Immature natural killer cell (primary cell): ENCODE results near the gene ELL. TPM values are rescaled to one million over a fixed set of nuclear protein-coding genes. Genes with fewer than 3 reads are reported as not detected.

Experiments used
- DNase-seq, 3 donors: peaks; one replicate each; pipeline ENCODE4 v3.0.0; 2022; ENCODE audit warnings: mixed read lengths in 1 of 3
- H3K27ac Mint-ChIP-seq, 6 donors: one replicate each; pipeline ENCODE4 v1.8.0; 2020; ENCODE audit warnings: mixed read lengths in 6 of 6, mild to moderate bottlenecking in 5 of 6, inconsistent platforms in 4 of 6, moderate library complexity in 3 of 6
- H3K27me3 Mint-ChIP-seq, 3 donors: one replicate each; pipeline ENCODE4 v1.8.0; 2020 to 2021; ENCODE audit warnings: low read depth in 3 of 3, mild to moderate bottlenecking in 3 of 3, mixed read lengths in 3 of 3, moderate library complexity in 3 of 3, inconsistent platforms in 1 of 3
- H3K36me3 Mint-ChIP-seq, 3 donors: one replicate each; pipeline ENCODE4 v1.8.0; 2020; ENCODE audit warnings: mixed read lengths in 3 of 3, inconsistent platforms in 2 of 3, mild to moderate bottlenecking in 2 of 3
- H3K4me1 Mint-ChIP-seq, 2 donors: one replicate each; pipeline ENCODE4 v1.8.0; 2020; ENCODE audit warnings: inconsistent platforms in 2 of 2, mild to moderate bottlenecking in 2 of 2, mixed read lengths in 2 of 2, moderate library complexity in 1 of 2
- H3K4me3 Mint-ChIP-seq, 5 donors: one replicate each; pipeline ENCODE4 v1.8.0; 2020; ENCODE audit warnings: mild to moderate bottlenecking in 5 of 5, mixed read lengths in 5 of 5, inconsistent platforms in 3 of 5, moderate library complexity in 3 of 5
- H3K9me3 Mint-ChIP-seq, 6 donors: one replicate each; pipeline ENCODE4 v1.8.0; 2020; ENCODE audit warnings: mild to moderate bottlenecking in 6 of 6, mixed read lengths in 6 of 6, inconsistent platforms in 4 of 6, moderate library complexity in 3 of 6
- polyA plus RNA-seq, 3 donors: library from polyadenylated mRNA; unstranded; fragments of 300-500 nt; fragmentation: Illumina TruSeq; gene quantifications; one replicate each; pipeline ENCODE4 v1.2.3, GENCODE V29; 2021

The ELL gene
- polyA plus RNA-seq, 3 donors from 2014 or later = 9.1 to 21.1 (median 11.1) TPM

GRCh38 chr19:18499055-18499775, 22.7 kb downstream of the ELL start:
- no peak for DNase-seq
- H3K36me3 Mint-ChIP-seq = no peaks in the 10 kb centered on the region
- H3K9me3 Mint-ChIP-seq = no peaks in the 10 kb centered on the region
- H3K27ac Mint-ChIP-seq = peak overlapping the region; percentile 79 to 98 (median 90)
- H3K4me3 Mint-ChIP-seq = peak overlapping the region in 3 of 5 donors; percentile 22 to 44 (median 25)
- H3K27me3 Mint-ChIP-seq = peaks cover 8 to 45% (median 20%) of the 10 kb centered on the region in 3 donors
- H3K4me1 Mint-ChIP-seq = peaks cover 96 to 98% of the 10 kb centered on the region in 2 donors

GRCh38 chr19:18496980-18497256, 25.0 kb downstream of the ELL start:
- Mint-ChIP-seq H3K27me3 (peaks cover 8 to 42% (median 24%) of the 10 kb centered on the region in 3 donors), H3K27ac (peak overlapping the region; percentile 88 to 98 (median 94)), H3K36me3 (no peaks in the 10 kb centered on the region), H3K4me1 (peaks cover 94 to 96% of the 10 kb centered on the region in 2 donors), H3K9me3 (no peaks in the 10 kb centered on the region), H3K4me3 (peak overlapping the region; percentile 45 to 85 (median 81))
- no peak for DNase-seq

- no peaks in the 10 kb centered on the region for H3K36me3 Mint-ChIP-seq
- peaks cover 94 to 95% of the 10 kb centered on the region in 2 donors for H3K4me1 Mint-ChIP-seq
- peak overlapping the region; percentile 88 to 98 (median 94) for H3K27ac Mint-ChIP-seq
Observed at GRCh38 chr19:18496167-18496979, 25.5 kb downstream of the ELL start.

GRCh38 chr19:18495204-18495911, 26.5 kb downstream of the ELL start:
- Mint-ChIP-seq H3K4me1 (peaks cover 94% of the 10 kb centered on the region in 2 donors), H3K27ac (peak overlapping the region; percentile 88 to 98 (median 94)), H3K27me3 (peaks cover 11 to 40% (median 34%) of the 10 kb centered on the region in 3 donors)

More at GRCh38 chr19:18496167-18496979, 25.5 kb downstream of the ELL start:
- peak; percentile 84 to 86 (median 85) for DNase-seq
- Mint-ChIP-seq H3K9me3 (no peaks in the 10 kb centered on the region), H3K27me3 (peaks cover 8 to 43% (median 26%) of the 10 kb centered on the region in 3 donors), H3K4me3 (peak overlapping the region; percentile 79 to 85 (median 81))

GRCh38 chr19:18494267-18494607, 27.6 kb downstream of the ELL start:
- DNase-seq = peak; percentile 46 to 48 (median 46)
- Mint-ChIP-seq H3K4me3 (peak overlapping the region; percentile 12 to 81 (median 56)), H3K27me3 (peaks cover 11 to 37% (median 35%) of the 10 kb centered on the region in 3 donors), H3K27ac (peak overlapping the region; percentile 88 to 98 (median 94)), H3K4me1 (peaks cover 94% of the 10 kb centered on the region in 2 donors), H3K36me3 (no peaks in the 10 kb centered on the region), H3K9me3 (no peaks in the 10 kb centered on the region)

More at GRCh38 chr19:18495204-18495911, 26.5 kb downstream of the ELL start:
- Mint-ChIP-seq H3K9me3 (no peaks in the 10 kb centered on the region), H3K36me3 (no peaks in the 10 kb centered on the region), H3K4me3 (peak overlapping the region; percentile 79 to 85 (median 81))
- no peak for DNase-seq

- Mint-ChIP-seq H3K9me3 (no peaks in the 10 kb centered on the region), H3K36me3 (no peaks in the 10 kb centered on the region), H3K27me3 (peaks cover 11 to 37% (median 35%) of the 10 kb centered on the region in 3 donors), H3K4me3 (peak overlapping the region; percentile 12 to 81 (median 56)), H3K27ac (peak overlapping the region; percentile 88 to 98 (median 94)), H3K4me1 (peaks cover 93 to 94% of the 10 kb centered on the region in 2 donors)
- no peak for DNase-seq
Observed at GRCh38 chr19:18493440-18494266, 28.2 kb downstream of the ELL start.

- peaks cover 11 to 32% (median 32%) of the 10 kb centered on the region in 3 donors for H3K27me3 Mint-ChIP-seq
- H3K4me1 Mint-ChIP-seq = peaks cover 88 to 97% of the 10 kb centered on the region in 2 donors
- peak overlapping the region; percentile 33 to 67 (median 63) for H3K4me3 Mint-ChIP-seq
- no peaks in the 10 kb centered on the region for H3K9me3 Mint-ChIP-seq
- H3K27ac Mint-ChIP-seq = peak overlapping the region; percentile 39 to 96 (median 90)
- DNase-seq = no peak
- no peaks in the 10 kb centered on the region for H3K36me3 Mint-ChIP-seq
Observed at GRCh38 chr19:18491995-18492953, 29.6 kb downstream of the ELL start.

- H3K4me1 Mint-ChIP-seq = peaks cover 86 to 93% of the 10 kb centered on the region in 2 donors
- H3K4me3 Mint-ChIP-seq = peak overlapping the region; percentile 41 to 66 (median 63)
- peak; percentile 84 to 86 (median 85) for DNase-seq
- no peaks in the 10 kb centered on the region for H3K36me3 Mint-ChIP-seq
- no peaks in the 10 kb centered on the region for H3K9me3 Mint-ChIP-seq
- peak overlapping the region; percentile 69 to 98 (median 92) for H3K27ac Mint-ChIP-seq
- peaks cover 4 to 27% (median 23%) of the 10 kb centered on the region in 3 donors for H3K27me3 Mint-ChIP-seq
Observed at GRCh38 chr19:18490728-18491127, 31.1 kb downstream of the ELL start.

GRCh38 chr19:18489627-18490184, 32.2 kb downstream of the ELL start:
- Mint-ChIP-seq H3K36me3 (no peaks in the 10 kb centered on the region), H3K4me3 (no peak overlapping the region), H3K4me1 (peaks cover 82 to 91% of the 10 kb centered on the region in 2 donors), H3K27ac (peak overlapping the region in 5 of 6 donors; percentile 77 to 98 (median 95)), H3K27me3 (peaks cover 7 to 29% (median 20%) of the 10 kb centered on the region in 3 donors), H3K9me3 (no peaks in the 10 kb centered on the region)
- no peak for DNase-seq

GRCh38 chr19:18488838-18489626, 32.8 kb downstream of the ELL start:
- no peaks in the 10 kb centered on the region for H3K36me3 Mint-ChIP-seq
- no peak overlapping the region for H3K4me3 Mint-ChIP-seq
- H3K9me3 Mint-ChIP-seq = no peaks in the 10 kb centered on the region
- H3K27me3 Mint-ChIP-seq = peaks cover 7 to 25% (median 19%) of the 10 kb centered on the region in 3 donors
- peaks cover 77 to 87% of the 10 kb centered on the region in 2 donors for H3K4me1 Mint-ChIP-seq
- DNase-seq = no peak
- H3K27ac Mint-ChIP-seq = peak overlapping the region; percentile 34 to 98 (median 92)

GRCh38 chr19:18488403-18488723, 33.5 kb downstream of the ELL start:
- H3K27me3 Mint-ChIP-seq = peaks cover 7 to 24% (median 18%) of the 10 kb centered on the region in 3 donors
- H3K27ac Mint-ChIP-seq = peak overlapping the region; percentile 3 to 96 (median 78)
- H3K4me3 Mint-ChIP-seq = no peak overlapping the region

More at GRCh38 chr19:18488403-18488723, 33.5 kb downstream of the ELL start:
- H3K9me3 Mint-ChIP-seq = no peaks in the 10 kb centered on the region
- H3K4me1 Mint-ChIP-seq = peaks cover 77 to 81% of the 10 kb centered on the region in 2 donors
- no peak for DNase-seq
- H3K36me3 Mint-ChIP-seq = no peaks in the 10 kb centered on the region
